ACHN (cell line): ENCODE results near the gene SENP7.
"Not testable (repeated sequence)": the region's sequence is repeated elsewhere in the genome, so short reads cannot be mapped to it uniquely, and the experiment has no call there.

ENCODE experiments used
- DNase-seq: peaks from one replicate; pipeline ENCODE4 v3.0.0-alpha.2; 2015
- in situ Hi-C: cut with HindIII; loops from 2 replicates; pipeline ENCODE4 v1.10.0; 2017; ENCODE audit warnings: low sequenced_read_pairs, low pct_ligation_motif_present, low pct_unique_long_range_greater_than_20kb

SENP7 gene

GRCh38 chr3:101467310-101467663 is 45.7 kb downstream of the SENP7 start:
- in situ Hi-C loops, DNase-seq: not testable (repeated sequence)

GRCh38 chr3:101466465-101467309 is 46.3 kb downstream of the SENP7 start:
- DNase-seq, result no peak
- in situ Hi-C loops, result no loop called here

GRCh38 chr3:101464235-101464634 is 48.8 kb downstream of the SENP7 start:
- no peak for DNase-seq
- in situ Hi-C loops, result no loop called here

GRCh38 chr3:101461451-101461850 is 51.6 kb downstream of the SENP7 start:
- DNase-seq, result no peak
- in situ Hi-C loops, result no loop called here

- DNase-seq, result no peak
- in situ Hi-C loops, result no loop called here
Observed at GRCh38 chr3:101458387-101458786, 54.6 kb downstream of the SENP7 start.

GRCh38 chr3:101454629-101455028 is 58.4 kb downstream of the SENP7 start:
- no peak for DNase-seq
- in situ Hi-C loops, result no loop called here

- in situ Hi-C loops, result no loop called here
- DNase-seq, result no peak
Observed at GRCh38 chr3:101453961-101454360, 59.1 kb downstream of the SENP7 start.

- DNase-seq, in situ Hi-C loops: not testable (repeated sequence)
Observed at GRCh38 chr3:101438641-101439040, 74.4 kb downstream of the SENP7 start.

GRCh38 chr3:101433652-101434051 is 79.4 kb downstream of the SENP7 start:
- no peak for DNase-seq
- in situ Hi-C loops, result no loop called here

GRCh38 chr3:101423984-101424888 is 88.8 kb downstream of the SENP7 start:
- in situ Hi-C loops, result no loop called here
- DNase-seq, result no peak

- no peak for DNase-seq
Observed at GRCh38 chr3:101418851-101419250, 94.2 kb downstream of the SENP7 start.

GRCh38 chr3:101414121-101414520 is 98.9 kb downstream of the SENP7 start:
- in situ Hi-C loops, result no loop called here
- no peak for DNase-seq

More at GRCh38 chr3:101418851-101419250, 94.2 kb downstream of the SENP7 start:
- in situ Hi-C loops, result no loop called here

GRCh38 chr3:101413656-101414055 is 99.4 kb downstream of the SENP7 start:
- in situ Hi-C loops, result no loop called here
- no peak for DNase-seq

- in situ Hi-C loops, result no loop called here
- DNase-seq, result no peak
Observed at GRCh38 chr3:101391413-101391950, 121.5 kb downstream of the SENP7 start.

- in situ Hi-C loops, result no loop called here
- DNase-seq, result no peak
Observed at GRCh38 chr3:101388706-101389105, 124.3 kb downstream of the SENP7 start.

GRCh38 chr3:101387351-101387750 is 125.7 kb downstream of the SENP7 start:
- in situ Hi-C loops, result no loop called here
- no peak for DNase-seq

GRCh38 chr3:101384426-101384825 is 128.6 kb downstream of the SENP7 start:
- in situ Hi-C loops, result no loop called here
- DNase-seq, result no peak

GRCh38 chr3:101383656-101384055 is 129.4 kb downstream of the SENP7 start:
- in situ Hi-C loops, result no loop called here

GRCh38 chr3:101383156-101383575 is 129.8 kb downstream of the SENP7 start:
- in situ Hi-C loops, result no loop called here
- DNase-seq, result no peak

More at GRCh38 chr3:101383656-101384055, 129.4 kb downstream of the SENP7 start:
- DNase-seq, result no peak
